Transverse colon (tissue), 4 donors: Measurements from ENCODE around the gene STX8. TPM values are rescaled to one million over a fixed set of nuclear protein-coding genes. Genes with fewer than 3 reads are reported as not detected.

Experiments used
- DNase-seq: peaks from one replicate; pipeline ENCODE4 v3.0.0-alpha.2; 2019
- H3K27ac ChIP-seq, 4 donors: fragments of 200-600 bp; sonication (generic); 2 replicates each; pipeline ENCODE4 v1.5.1; 2016 to 2018; ENCODE audit warnings: inconsistent platforms in 4 of 4
- H3K27me3 ChIP-seq: fragments of 200-600 bp; sonication (generic); 2 replicates; pipeline ENCODE4 v1.5.1; 2017; ENCODE audit warnings: inconsistent platforms
- H3K36me3 ChIP-seq, 4 donors: fragments of 200-600 bp; sonication (generic); 2 replicates each; pipeline ENCODE4 v1.5.1; 2017 to 2019; ENCODE audit warnings: inconsistent platforms in 4 of 4
- H3K4me1 ChIP-seq, 4 donors: fragments of 200-600 bp; sonication (generic); 2 replicates each; pipeline ENCODE4 v1.5.1; 2017 to 2020; ENCODE audit warnings: inconsistent platforms in 4 of 4
- H3K4me3 ChIP-seq, 4 donors: fragments of 200-600 bp; sonication (generic); 1 replicate in 1 of 4; 2 replicates in 3 of 4; pipeline versions ENCODE4 v1.5.1 to v1.6.1; 2017 to 2019; ENCODE audit warnings: inconsistent platforms in 4 of 4
- H3K9me3 ChIP-seq, 2 donors: fragments of 200-600 bp; sonication (generic); 2 replicates each; pipeline ENCODE4 v1.5.1; 2017 to 2019; ENCODE audit warnings: inconsistent platforms in 2 of 2
- CTCF ChIP-seq, 5 experiments: fragments of 200-600 bp in 3 of 5; fragments of 450-650 bp in 2 of 5; sonication (generic) in 3 of 5; IDR thresholded peaks; 1 replicate in 2 of 5; 2 replicates in 3 of 5; pipeline ENCODE4 v1.5.1; 2016 to 2017; ENCODE audit warnings: antibody characterized with exemption in 5 of 5, inconsistent platforms in 3 of 5, mild to moderate bottlenecking in 2 of 5, moderate library complexity in 1 of 5
- EP300 ChIP-seq: sonication (generic); formaldehyde crosslinking; IDR thresholded peaks from one replicate; pipeline ENCODE4 v1.6.1; 2017; ENCODE audit warnings: antibody characterized with exemption, low read depth
- POLR2A ChIP-seq: fragments of 450-650 bp; IDR thresholded peaks from one replicate; pipeline ENCODE4 v1.6.1; 2016; ENCODE audit warnings: antibody characterized with exemption, mild to moderate bottlenecking, moderate library complexity
- POLR2AphosphoS5 ChIP-seq, 3 donors: sonication (generic); formaldehyde crosslinking; IDR thresholded peaks; one replicate each; pipeline ENCODE4 v1.6.1; 2016; ENCODE audit warnings: antibody characterized with exemption in 3 of 3
- WGBS, 2 donors: methylation state at CpG; one replicate each; pipeline ENCODE4 v1.1.5; 2018; ENCODE audit warnings: low coverage in 1 of 2; 5-methylcytosine and 5-hydroxymethylcytosine counted together
- in situ Hi-C, 4 donors: fragments of 200-750 bp; cut with MboI; loops; one replicate each; pipeline versions ENCODE4 v1.15.0 to v1.15.1; 2017; ENCODE audit warnings: low sequenced_read_pairs in 3 of 4, low pct_ligation_motif_present in 1 of 4, low pct_unique_long_range_greater_than_20kb in 1 of 4
- intact Hi-C: fragments of 100-400 bp; cut with DNase I; formaldehyde crosslinking; loops from one replicate; pipeline ENCODE4 v1.15.1; 2023; ENCODE audit warnings: low total_unique reads
- total RNA-seq, 4 donors: library from RNA; depleted of rRNA; stranded (reverse); fragments of >200 nt; gene quantifications; one replicate each; pipeline ENCODE4 v1.1.0, GENCODE V29; 2016

Gene STX8
- total RNA-seq, 4 donors from 2014 or later, result 18.0 to 53.8 (median 38.3) TPM

- Histone ChIP-seq H3K27me3 (no peaks in the 10 kb centered on the region), H3K4me1 (peaks cover 10 to 32% (median 25%) of the 10 kb centered on the region in 4 donors), H3K27ac (no peak overlapping the region), H3K36me3 (no peaks in the 10 kb centered on the region), H3K4me3 (no peak overlapping the region), H3K9me3 (no peaks in the 10 kb centered on the region)
- TF ChIP-seq CTCF (IDR thresholded peaks at IDR 0.05) (no peak), EP300 (no peak)
- WGBS, 2 donors, result 75% methylated on average over 7 of the region's 13 CpGs; no CpG with 5 or more reads in 1 of the 2 donors
- in situ Hi-C loops, result no loop called here
- no peak for DNase-seq
- intact Hi-C loops, result no loop called here
These were observed 337.8 kb downstream of the STX8 start for GRCh38 chr17:9237661-9238301.

- no peak overlapping the region for H3K4me3 ChIP-seq
- H3K9me3 ChIP-seq, result no peaks in the 10 kb centered on the region
- TF ChIP-seq EP300, result no peak
- no peak for TF ChIP-seq POLR2AphosphoS5 (IDR thresholded peaks at IDR 0.05)
- TF ChIP-seq CTCF (IDR thresholded peaks at IDR 0.05), result no peak
- no peak for TF ChIP-seq POLR2A
- H3K27ac ChIP-seq, result no peak overlapping the region
- peaks cover 10 to 31% (median 25%) of the 10 kb centered on the region in 4 donors for H3K4me1 ChIP-seq
- in situ Hi-C loops, result no loop called here
- intact Hi-C loops, result no loop called here
- H3K36me3 ChIP-seq, result no peaks in the 10 kb centered on the region
- DNase-seq, result no peak
- H3K27me3 ChIP-seq, result no peaks in the 10 kb centered on the region
- 88% methylated on average over 3 of the region's 3 CpGs; no CpG with 5 or more reads in 1 of the 2 donors for WGBS, 2 donors
These were observed 338.6 kb downstream of the STX8 start for GRCh38 chr17:9237053-9237410.

- intact Hi-C loops (no loop called here), in situ Hi-C loops (no loop called here)
- H3K36me3 ChIP-seq, result no peaks in the 10 kb centered on the region
- no peak overlapping the region for H3K4me3 ChIP-seq
- H3K9me3 ChIP-seq, result no peaks in the 10 kb centered on the region
- peaks cover 10 to 26% (median 23%) of the 10 kb centered on the region in 4 donors for H3K4me1 ChIP-seq
- TF ChIP-seq EP300, result no peak
- no peak for TF ChIP-seq POLR2A
- no peak for TF ChIP-seq CTCF (IDR thresholded peaks at IDR 0.05)
- no peak for TF ChIP-seq POLR2AphosphoS5 (IDR thresholded peaks at IDR 0.05)
- DNase-seq, result no peak
- no peaks in the 10 kb centered on the region for H3K27me3 ChIP-seq
- H3K27ac ChIP-seq, result no peak overlapping the region
- no CpG with 5 or more reads among the region's 7 CpGs for WGBS, 2 donors
These were observed 339.2 kb downstream of the STX8 start for GRCh38 chr17:9236286-9237052.

- intact Hi-C loops, result no loop called here
These were observed 340.3 kb downstream of the STX8 start for GRCh38 chr17:9235346-9235745.

More at GRCh38 chr17:9235346-9235745, 340.3 kb downstream of the STX8 start:
- Histone ChIP-seq H3K27ac (no peak overlapping the region), H3K4me3 (no peak overlapping the region), H3K4me1 (peaks cover 7 to 17% (median 13%) of the 10 kb centered on the region in 4 donors), H3K27me3 (no peaks in the 10 kb centered on the region), H3K36me3 (no peaks in the 10 kb centered on the region), H3K9me3 (no peaks in the 10 kb centered on the region)
- 70% methylated on average over 4 of the region's 4 CpGs; no CpG with 5 or more reads in 1 of the 2 donors for WGBS, 2 donors
- in situ Hi-C loops, result no loop called here
- TF ChIP-seq EP300, result no peak
- no peak for TF ChIP-seq POLR2AphosphoS5 (IDR thresholded peaks at IDR 0.05)
- no peak for TF ChIP-seq CTCF (IDR thresholded peaks at IDR 0.05)
- no peak for TF ChIP-seq POLR2A
- no peak for DNase-seq
